Panc1 (cell line): ENCODE measurements around the gene TRAF5.

Experiments
- CTCF ChIP-seq: fragments of 450-650 bp; IDR thresholded peaks from 2 replicates; pipeline ENCODE4 v1.5.1; 2017; ENCODE audit warnings: mild to moderate bottlenecking
- POLR2AphosphoS5 ChIP-seq: IDR thresholded peaks from 2 replicates; pipeline ENCODE4 v1.6.1; 2012; ENCODE audit warnings: mild to moderate bottlenecking, low read depth, low read length, moderate library complexity
- REST ChIP-seq, 2 experiments: IDR thresholded peaks; 2 replicates each; pipeline ENCODE4 v1.6.1; 2011 to 2012; ENCODE audit warnings: low read depth in 2 of 2, control low read depth in 1 of 2, low read length in 1 of 2, mild to moderate bottlenecking in 1 of 2, moderate library complexity in 1 of 2; ENCODE audit not compliant: insufficient read depth in 1 of 2
- TCF7L2 ChIP-seq: IDR thresholded peaks from 2 replicates; pipeline ENCODE4 v1.6.1; 2011; ENCODE audit warnings: mild to moderate bottlenecking, low read depth, low read length, inconsistent platforms

GRCh38 chr1:211371406-211372105 is 44.9 kb downstream of the TRAF5 start:
- TF ChIP-seq CTCF, result no peak
- no peak for TF ChIP-seq TCF7L2
- no peak for TF ChIP-seq POLR2AphosphoS5
- TF ChIP-seq REST (IDR thresholded peaks at IDR 0.05; ENCODE audit: insufficient read depth in 1 of 2, low read depth in 2 of 2, low read length in 1 of 2), result no peak
